HG03045 (cell line): ENCODE data around the gene CHCHD5.
"Not testable (repeated sequence)": the region's sequence is repeated elsewhere in the genome, so short reads cannot be mapped to it uniquely, and the experiment has no call there.

Experiments
- ATAC-seq: cut with Tn5 transposase; IDR thresholded peaks from one replicate; pipeline ENCODE4 v1.9.1; 2021; ENCODE audit warnings: mild to moderate bottlenecking, moderate library complexity; ENCODE audit not compliant: unreplicated experiment

CHCHD5 gene, protein sequence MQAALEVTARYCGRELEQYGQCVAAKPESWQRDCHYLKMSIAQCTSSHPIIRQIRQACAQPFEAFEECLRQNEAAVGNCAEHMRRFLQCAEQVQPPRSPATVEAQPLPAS

DNA sequence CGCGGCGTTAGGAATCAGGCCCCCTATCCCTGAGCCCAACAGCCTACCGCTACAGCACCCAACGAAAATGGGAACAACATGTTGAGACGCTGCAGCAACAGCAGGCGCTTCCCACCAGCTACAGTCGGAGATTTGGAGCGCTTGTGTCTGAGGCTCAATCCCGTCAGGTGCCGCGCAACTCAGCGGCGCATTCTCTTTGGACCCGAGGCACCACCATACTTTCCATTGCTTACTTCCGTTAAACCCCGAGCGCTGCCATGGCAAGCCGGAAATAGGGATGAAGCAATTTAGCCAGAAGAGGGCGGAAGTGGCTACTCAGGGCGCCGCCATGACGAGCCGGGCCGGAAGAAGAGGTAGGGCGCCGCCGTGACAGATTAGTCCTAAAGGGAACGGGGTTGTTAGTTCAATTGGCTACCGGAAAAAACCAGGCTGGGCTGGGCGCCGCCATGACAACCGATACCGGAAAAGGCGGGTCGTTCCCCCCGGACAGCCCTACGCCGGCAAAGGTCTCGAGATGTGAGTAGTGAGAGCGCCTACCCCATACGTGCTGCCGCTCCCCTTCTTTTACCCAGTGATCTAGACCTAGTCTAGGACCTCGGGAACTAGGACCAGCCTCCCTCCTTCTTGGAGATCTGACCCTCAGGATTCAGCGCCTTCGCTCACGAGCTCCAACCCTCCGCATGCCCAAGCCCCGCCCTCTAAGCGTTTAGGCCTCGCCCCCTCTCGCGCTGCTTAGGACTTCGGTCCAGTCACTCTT lies at the start of gene CHCHD5:
Gene CHCHD5, plus strand, starts transcription at position 476 of the 757 bp plus-strand sequence. Its CDS starts 39 bp downstream, at position 515.
- peak; percentile 89 for ATAC-seq

DNA sequence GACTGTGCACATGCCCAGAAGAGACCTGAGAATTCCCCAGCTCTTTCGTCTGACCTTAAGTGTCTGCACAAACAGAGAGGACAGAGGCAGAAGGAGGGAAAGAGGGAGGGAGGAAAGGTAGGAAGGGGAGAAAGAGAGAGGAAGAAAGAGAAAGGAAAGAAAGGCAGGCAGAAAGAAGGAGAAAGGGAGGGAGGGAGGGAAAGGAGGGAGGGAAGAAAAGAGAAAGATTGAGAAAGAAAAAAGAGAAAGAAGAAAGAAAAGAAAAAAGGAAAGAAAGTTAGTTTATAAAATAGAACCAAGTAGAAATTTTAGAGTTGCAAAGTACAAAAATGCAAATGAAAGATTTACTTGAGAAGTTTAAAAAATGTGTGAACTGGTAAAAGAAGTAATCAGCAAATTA lies 49.6 kb upstream of the CHCHD5 start:
- no peak for ATAC-seq

DNA sequence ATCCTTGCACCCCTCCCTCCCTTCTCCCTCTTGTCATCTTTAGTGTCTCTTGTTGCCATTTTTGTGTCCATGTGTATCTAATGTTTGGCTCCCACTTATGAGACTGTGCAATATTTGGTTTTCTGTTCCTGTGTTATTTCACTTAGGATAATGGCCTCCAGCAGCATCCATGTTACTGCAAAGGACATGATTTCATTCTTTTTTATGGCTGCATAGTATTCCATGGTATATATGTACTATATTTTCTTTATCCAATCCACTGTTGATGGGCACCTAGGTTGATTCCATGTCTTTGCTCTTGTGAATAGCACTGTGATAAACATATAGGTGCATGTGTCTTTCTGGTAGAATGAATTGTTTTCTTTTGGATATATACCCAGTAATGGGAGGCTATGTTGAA lies 47.7 kb upstream of the CHCHD5 start:
- not testable (repeated sequence) for ATAC-seq

DNA sequence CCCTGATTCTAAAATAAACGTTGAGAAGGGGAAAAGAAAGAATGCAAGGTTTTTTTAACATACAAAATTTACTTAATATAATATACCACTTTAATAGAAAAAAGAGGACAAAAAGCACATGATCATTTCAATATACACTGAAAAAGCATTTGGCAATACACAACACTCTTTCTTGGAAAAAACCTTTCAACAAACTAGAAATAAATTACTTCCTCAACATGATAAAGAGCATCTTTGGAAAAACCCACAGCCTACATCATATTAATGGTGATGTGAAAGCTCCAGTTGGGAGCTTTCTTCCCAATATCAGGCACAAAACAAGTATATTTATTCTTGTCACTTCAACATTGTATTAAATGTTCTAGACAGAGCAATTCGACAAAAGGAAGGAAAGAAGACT lies 45.1 kb upstream of the CHCHD5 start:
- ATAC-seq, result no peak

DNA sequence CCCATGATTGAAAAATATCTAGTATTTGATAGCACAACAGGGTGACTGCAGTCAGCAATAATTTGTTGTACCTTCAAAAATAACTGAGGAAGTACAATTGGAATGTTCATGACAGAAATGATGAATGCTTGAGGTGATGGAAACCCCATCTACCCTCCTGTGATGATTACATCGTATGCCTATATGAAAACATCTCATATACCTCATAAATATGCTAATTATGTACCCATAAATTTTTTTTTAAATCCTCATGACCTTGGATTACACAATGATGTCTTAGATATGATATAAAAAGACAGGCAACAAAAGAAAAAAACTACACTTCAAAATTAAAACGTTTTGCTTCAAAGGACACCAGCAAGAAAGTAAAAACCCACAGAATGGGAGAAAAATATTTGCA lies 43.5 kb upstream of the CHCHD5 start:
- no peak for ATAC-seq

DNA sequence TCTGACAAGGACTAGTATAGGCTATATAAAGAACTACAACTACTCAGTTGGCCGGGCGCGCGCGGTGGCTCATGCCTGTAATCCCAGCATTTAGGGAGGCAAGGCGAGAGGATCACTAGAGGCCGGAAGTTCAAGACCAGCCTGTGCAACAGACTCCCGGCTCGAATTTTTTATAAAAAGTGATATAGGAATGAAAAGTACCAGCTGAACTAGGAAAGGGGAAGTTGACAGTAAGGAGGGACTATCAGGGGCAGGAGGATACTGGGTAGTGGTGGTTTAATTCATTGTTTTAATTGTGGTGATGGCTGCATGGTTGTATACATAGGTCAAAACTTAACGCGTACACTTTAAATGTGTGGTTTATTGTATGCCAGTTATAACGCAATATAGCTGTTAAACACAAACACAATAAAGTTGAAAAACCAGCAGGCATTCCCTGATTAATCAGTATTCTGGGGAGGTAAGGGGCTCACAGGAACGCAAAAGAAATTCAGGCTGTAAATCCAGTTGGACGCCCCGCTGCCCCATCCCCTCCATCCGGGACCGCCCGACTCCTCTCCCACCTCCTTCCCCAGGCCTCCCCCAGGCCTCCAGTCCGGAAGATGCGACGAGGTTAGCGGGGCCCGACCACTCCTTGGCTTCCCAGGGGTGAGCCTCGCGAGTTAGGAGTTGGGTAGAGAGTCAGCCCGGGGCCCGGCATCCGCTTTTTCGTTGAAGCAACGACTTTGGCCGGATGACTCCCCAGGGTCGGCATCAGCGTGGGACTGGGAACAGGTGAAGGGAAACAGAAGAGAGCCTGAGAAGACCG lies 42.9 kb upstream of the CHCHD5 start:
- ATAC-seq, result peak; percentile 69

DNA sequence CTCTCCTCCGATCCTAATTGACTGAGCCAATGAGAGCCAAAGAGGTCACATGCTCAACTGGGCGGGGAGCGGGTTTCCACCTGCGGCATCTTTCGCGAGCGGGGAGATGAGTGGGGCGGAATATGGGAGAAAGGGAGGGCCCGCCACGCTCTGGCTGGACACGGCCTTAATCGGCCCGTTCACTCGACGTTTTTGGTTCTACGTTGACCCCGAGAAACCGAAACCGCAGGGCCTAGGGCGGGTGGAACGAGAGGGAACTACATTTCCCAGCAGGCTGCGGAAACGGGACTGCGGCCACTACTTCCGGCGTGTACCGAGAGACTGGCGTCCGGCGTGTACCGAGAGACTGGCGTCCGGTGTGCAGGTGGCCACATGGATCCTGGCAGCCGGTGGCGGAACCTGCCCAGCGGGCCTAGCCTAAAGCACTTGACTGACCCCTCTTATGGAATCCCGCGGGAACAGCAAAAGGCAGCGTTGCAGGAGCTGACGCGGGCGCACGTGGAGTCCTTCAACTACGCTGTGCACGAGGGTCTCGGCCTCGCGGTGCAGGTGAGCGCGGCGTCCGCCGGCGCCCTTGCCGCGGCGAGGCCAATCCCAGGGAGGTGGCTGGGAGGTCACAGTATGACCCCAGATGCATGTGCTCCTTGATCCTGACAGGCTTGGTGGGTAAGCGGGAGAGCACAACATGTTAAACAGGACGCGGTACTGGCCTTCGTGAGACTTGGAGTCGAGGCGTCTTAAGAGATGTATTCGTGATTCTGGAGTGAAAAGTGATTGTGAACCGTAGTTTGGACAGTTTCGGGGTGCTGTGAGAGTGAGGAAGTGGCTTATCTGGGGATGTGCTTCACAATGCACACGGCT lies 42.1 kb upstream of the CHCHD5 start, which contains the start of gene POLR1B:
Gene POLR1B, plus strand, starts transcription at position 343 of the 861 bp plus-strand sequence. Its CDS starts 30 bp downstream, at position 373.
- peak; percentile 85 for ATAC-seq

DNA sequence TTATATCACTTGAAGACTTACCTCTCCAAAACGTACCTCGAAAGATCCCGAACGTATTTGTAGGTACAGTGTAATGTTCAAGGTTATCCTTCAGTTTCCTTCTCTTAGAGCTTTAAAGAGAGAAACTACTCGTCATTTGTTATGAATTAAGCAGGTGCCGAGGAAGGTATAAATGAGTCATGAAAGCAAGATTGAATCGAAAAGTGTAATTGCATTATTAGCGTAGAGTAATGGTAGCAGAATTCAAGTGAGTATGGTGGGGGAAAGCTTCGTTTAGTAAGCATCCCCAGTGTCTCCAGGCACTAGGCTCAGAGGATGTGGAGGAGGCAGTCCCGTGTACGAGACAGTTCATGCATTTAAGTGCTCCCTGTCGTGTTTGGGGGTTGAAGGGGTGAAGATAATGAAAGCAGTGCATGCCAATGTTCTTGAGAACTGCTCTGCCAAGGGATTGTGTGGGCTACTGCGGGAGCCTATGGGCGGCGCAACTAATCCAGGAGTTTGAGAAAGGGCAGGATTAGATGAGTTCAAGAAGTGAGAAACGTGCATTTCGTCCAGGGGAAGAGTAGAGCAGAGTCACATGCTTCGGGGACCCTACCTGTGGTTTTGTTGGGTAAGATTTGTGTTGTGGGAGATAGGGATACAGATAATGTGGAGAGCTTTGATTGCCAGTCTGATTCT lies 41.3 kb upstream of the CHCHD5 start:
- ATAC-seq, result no peak

DNA sequence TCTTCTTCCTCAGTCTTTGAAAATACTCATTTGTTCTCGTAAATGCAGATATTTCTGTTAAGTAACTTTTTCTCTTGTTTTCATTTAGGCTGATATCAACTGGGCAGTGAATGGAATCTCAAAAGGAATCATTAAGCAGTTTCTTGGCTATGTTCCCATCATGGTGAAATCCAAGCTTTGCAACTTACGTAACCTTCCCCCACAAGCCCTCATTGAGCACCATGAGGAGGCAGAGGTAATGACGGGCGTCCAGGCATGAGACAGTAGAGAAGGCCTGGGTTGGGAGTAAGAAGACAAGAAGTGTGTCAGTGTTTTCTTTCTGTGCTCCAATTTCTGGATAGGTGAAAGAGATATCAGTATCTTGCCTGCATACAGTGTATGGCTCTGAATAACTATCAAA lies 37.1 kb upstream of the CHCHD5 start:
- no peak for ATAC-seq

DNA sequence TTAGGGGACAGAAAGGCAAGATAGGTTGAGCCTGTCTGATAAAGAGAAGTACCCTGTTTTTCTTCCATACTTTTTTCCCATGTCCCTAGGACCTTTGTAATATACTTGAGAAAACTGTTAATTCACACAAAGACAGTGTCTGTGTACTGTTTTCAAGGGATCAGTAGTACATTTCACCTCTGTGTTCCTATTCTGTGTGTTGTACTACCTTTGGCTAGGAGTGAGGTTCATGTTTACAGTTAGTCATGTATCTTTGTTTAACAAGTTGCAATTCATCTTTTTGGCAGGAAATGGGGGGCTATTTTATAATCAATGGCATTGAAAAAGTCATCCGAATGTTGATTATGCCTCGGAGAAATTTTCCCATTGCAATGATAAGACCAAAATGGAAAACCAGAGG lies 35.4 kb upstream of the CHCHD5 start:
- no peak for ATAC-seq

DNA sequence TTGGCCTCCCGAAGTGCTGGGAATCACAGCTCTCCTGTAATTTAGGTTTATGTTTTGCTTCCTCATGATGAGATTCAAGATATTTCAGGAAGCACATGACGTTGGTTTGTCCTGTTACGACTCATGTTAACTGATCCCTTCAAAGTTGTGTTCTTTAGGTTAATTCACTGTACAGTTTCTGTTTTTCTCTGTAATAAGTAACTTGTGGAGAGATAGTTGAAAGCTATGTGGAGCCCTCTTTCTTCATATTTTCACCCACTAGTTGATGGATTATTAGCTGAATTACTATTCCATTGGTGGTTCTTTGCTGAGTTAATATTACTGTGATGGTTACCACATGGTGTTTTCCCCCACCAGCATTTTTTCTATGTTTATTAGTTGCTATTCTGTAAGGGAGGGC lies 18.3 kb upstream of the CHCHD5 start:
- ATAC-seq, result no peak

DNA sequence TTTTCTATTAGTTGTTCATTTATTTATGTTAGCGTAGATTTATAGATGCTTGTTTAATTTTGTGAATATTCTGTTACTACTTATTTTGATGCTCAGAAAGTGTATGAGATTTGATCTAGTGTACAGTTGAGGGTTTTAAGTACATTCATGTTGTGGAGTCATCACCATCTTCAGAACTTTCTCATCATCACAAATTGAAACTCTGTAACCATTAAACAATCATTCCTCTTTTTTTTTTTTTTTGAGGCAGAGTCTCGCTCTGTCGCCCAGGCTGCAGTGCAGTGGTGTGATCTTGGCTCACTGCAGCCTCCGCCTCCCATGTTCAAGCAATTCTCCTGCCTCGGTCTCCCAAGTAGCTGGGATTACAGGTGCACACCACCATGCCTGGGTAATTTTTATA lies 17.9 kb upstream of the CHCHD5 start:
- ATAC-seq, result not testable (repeated sequence)

DNA sequence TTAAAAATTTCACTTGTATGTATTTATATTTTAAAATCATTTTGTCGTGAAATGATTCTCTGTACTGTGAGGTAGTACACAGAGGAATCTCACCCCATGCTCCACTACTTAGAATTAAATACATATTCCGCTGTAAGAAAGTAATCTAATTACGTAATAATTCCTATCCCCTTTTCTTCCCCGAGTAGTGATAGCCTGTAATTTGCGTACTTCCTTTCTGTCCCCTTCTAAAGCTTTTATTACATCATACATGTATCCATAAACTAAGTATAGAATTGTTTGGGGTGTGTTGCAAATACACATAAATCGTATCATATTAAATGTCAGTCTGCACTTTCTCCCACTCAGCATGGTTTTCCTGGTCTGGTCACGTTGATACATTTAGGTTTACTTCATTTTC lies 12.4 kb upstream of the CHCHD5 start:
- no peak for ATAC-seq

DNA sequence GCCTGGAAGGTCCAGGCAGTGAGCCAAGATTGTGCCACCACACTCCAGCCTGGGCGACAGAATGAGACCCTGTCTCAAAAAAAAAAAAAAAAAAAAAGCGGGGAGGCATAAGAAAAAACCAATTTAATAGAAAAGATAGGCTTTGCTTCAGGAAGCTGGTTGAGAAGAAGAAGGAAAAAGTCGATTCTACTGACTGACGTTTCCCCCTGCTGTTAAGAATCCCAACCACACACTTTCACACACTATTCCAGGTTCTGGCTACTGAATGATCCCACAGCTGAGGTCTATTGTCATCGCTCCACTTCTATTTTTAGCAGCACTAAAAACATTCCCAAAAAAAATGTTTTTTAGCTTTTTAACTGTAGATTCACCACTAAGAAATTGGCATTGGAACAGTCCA lies 6.7 kb upstream of the CHCHD5 start:
- no peak for ATAC-seq

DNA sequence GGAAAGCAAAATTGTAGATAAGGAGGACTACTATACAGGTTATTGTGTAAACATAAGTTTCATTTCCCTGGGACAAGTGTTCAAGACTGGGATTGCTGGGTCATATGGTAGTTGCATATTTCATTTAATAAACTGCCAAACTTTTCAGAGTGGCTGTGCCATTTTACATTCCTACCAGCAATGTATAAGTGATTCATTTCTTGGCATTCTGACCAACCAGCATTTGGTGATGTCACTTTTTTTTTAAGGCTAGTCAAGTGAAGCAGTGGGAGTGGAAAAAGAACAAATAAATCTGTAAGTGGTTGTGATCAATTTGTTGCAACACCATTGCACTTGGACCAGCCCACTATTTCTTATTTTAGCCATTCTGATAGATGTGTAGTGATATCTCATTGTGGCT lies 5.2 kb upstream of the CHCHD5 start:
- ATAC-seq, result no peak

DNA sequence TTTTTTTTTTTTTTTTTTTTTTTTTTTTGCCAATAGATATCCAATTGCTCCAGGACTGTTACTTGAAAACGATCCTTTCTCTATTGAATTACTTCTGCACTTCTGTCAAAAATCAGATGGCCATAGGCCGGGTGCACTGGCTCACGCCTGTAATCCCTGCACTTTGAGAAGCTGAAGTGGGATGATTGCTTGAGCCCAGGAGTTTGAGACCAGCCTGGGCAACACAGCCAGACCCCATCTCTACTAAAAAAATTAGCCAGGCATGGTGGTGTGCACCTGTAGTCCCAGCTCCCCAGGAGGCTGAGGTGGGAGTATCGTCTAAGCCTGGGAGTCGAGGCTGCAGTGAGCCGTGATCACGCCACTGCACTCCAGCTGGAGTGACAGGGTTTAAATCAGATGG lies 4.3 kb upstream of the CHCHD5 start:
- ATAC-seq, result no peak

DNA sequence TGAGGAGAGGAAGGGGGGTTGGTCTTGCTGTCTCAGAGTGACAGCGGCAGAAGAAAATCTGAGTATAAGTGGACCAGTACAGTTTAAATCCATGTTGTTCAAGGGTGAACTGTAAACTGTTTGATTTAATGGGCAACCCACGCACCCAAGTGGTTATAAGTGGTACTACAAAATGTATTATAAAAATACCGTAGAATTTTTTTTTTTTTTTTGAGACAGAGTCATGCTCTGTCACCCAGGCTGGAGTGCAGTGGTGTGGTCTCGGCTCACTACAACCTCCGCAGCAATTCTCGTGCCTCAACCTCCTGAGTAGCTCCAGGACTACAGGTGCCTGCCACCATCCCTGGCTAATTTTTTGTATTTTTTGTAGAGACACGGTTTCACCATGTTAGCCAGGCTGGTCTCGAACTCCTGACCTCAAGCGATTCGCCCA lies 2.1 kb upstream of the CHCHD5 start:
- ATAC-seq, result no peak

DNA sequence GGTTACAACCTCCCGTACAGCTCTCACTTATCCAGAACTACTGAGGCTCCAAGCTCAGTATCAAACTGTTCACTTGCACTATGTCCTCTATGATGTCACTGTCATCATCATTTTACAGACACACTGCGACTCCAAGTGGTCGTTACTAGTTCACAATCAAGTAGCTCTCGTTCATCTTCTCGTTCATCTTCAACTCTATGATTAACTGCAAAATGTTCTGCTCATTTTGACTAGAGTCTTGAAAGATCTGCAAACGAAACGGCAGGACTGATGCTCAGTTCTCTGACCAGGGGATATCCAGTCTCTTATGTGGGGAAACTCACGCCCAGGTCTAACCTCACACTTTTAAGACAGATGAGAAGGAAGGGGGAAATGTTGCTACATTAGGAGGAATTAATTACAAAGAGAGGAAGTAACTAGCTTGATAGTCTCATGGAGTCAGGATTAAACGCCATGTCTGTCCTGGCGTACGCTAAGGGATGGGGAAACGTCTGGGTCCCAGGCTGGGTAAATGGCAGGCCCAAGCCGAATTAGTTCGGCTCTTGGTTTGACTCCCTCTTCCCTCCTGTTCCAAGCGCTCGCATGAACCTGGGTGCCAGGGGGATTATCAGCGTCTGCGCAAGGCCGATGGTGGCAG lies 794 bp upstream of the CHCHD5 start:
- ATAC-seq, result no peak

DNA sequence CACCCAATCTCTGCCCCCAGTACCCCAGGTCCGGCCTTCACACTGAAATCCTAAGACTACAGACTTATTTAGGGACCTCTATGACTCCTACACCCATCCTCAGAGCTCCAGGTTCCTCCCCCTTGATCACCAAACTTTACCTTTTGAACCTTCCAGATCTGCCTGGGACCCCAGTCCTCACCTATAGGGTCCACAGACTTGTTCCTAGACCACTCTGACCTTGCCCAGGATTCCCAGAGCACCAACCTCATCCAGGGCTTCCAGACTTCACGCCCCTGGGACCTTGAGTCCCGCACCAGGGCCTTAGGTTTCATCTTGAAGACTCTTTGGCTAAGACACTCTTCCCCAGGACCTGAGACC lies 462 bp downstream of the CHCHD5 start:
- no peak for ATAC-seq

DNA sequence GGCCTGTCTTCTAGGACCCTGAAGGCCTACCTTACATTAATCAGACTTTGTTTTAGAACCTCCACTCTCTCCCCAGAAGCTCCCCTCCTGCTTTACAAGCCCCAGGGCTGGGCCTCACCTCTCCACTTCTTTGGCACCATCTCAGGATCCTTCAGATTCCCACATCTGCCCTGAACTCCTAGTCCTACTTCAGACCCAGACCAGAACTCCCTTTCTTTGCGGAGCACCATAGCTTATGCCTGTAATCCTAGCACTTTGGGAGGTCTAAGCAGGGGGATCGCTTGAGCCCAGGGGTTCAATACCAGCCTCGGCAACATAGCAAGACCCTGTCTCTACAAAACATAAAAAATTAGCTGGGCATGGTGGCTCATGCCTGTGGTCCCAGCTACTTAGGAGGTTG lies 991 bp downstream of the CHCHD5 start:
- no peak for ATAC-seq
